Urothelium cell line (cell line): ENCODE data around the gene BCAP31.
"Not testable (repeated sequence)": the region's sequence is repeated elsewhere in the genome, so short reads cannot be mapped to it uniquely, and the experiment has no call there.

Experiments
- DNase-seq: peaks from one replicate; pipeline ENCODE4 v3.0.0; 2011; ENCODE audit warnings: low spot score, mixed read lengths
- FAIRE-seq: peaks from 2 replicates; lab custom pipeline; 2011; peaks lifted over from hg19 to GRCh38; lab: Jason Lieb, UNC

The BCAP31 gene

GRCh38 chrX:153736071-153736820, 12.1 kb upstream of the BCAP31 start:
- FAIRE-seq (no peak), DNase-seq (no peak)

DNA sequence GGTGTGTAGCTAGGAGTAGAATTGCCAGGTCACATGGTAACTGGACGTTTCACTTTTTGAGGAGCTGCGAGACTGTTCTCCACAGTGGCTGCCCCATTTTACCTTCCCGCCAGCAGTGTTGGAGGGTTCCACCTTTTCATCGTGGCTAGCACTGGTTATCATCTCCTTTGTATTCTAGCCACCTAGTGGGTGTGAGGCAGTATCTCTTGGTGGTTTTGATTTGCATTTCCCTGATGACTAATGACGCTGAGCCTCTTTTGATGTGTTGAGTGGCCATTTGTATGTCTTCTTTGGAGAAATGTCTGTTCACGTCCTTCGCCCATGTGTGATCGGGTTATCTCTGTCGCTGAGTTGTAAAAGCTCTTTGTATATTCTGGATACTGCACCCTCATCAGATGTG, 11.1 kb upstream of the BCAP31 start:
- FAIRE-seq: no peak
- no peak for DNase-seq

DNA sequence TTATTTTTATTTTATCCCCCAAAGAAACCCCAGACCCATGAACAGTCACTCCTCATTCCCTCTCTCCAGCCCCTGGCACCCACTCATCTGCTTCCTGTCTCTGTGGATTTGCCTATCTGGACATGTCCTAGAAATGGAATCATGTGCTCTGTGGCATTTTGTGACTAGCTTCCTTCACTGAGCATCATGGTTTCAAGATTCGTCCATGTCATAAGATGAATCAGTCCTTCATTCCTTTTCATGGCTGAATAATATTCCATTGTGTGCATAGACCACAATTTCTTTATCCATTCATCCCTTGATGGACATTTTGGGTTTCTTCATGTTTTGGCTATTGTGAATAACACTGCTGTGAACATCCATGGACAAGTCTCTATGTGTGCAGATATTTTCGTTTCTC, 10.7 kb upstream of the BCAP31 start:
- FAIRE-seq: no peak

DNA sequence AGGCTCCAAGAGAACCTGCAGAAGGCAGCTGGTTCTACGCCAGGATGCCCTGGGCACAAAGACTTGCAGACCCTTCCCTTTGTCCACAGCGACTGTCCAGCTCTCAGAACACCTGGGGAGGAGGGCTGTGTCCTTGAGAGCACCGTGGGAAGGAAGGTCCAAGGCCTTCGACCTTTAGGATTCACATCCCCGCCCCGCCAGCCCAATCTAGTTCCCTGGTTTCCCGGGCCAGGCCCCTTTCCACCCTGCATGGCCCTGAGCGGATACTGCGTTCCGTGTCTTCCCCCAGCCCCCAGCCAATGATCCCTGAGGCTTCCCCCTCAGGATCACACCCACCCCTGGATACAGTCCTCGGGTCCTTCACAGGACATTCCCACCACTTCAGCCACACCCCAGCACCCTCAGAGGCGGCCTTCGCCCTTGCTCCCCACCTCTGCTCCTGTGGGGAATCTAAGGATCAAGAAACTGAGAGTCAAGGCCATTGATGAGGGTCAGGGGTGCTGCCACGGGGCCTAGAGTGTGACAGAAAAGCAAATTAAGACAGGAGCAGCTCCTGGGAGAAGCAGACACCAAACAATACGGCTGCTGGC, 9.6 kb upstream of the BCAP31 start:
- DNase-seq (no peak), FAIRE-seq (no peak)

More for the DNA sequence above, 10.7 kb upstream of the BCAP31 start:
- no peak for DNase-seq

GRCh38 chrX:153732401-153732800, 8.2 kb upstream of the BCAP31 start:
- FAIRE-seq (no peak), DNase-seq (no peak)

DNA sequence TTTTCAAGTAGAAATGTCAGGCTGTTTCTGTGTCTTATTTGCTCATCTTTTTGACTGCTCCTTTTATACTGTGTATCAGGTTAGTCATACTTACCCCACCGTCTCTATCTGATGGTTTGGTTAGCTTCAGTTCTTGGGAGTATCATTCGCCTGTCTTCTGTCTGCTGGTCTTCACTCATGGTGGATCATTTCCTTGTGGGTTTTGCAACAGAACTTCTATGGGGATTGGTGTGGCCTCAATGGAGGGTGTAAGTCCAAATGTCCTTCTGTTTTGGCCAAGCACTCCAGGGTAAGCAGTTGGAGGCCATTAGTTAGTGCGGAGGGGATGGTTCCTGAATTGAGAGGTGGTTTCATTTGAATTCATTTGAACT, 7.6 kb upstream of the BCAP31 start:
- FAIRE-seq (no peak), DNase-seq (no peak)

GRCh38 chrX:153731117-153731844, 7.1 kb upstream of the BCAP31 start:
- DNase-seq: no peak
- no peak for FAIRE-seq

DNA sequence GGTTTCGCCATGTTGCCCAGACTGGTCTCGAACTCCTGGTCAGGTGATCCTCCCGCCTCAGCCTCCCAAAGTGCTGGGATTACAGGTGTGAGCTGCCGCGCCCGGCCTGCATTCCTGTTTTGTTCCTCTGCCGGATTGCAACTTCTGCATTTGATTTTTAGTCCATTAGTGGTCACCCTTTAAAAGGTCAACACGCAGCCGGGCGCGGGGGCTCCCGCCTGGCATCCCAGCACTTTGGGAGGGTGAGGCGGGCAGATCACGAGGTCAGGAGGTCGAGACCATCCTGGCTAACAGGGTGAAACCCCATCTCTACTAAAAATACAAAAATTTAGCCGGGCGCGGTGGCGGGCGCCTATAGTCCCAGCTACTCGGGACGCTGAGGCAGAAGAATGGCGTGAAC, 5.9 kb upstream of the BCAP31 start:
- not testable (repeated sequence) for DNase-seq, FAIRE-seq

DNA sequence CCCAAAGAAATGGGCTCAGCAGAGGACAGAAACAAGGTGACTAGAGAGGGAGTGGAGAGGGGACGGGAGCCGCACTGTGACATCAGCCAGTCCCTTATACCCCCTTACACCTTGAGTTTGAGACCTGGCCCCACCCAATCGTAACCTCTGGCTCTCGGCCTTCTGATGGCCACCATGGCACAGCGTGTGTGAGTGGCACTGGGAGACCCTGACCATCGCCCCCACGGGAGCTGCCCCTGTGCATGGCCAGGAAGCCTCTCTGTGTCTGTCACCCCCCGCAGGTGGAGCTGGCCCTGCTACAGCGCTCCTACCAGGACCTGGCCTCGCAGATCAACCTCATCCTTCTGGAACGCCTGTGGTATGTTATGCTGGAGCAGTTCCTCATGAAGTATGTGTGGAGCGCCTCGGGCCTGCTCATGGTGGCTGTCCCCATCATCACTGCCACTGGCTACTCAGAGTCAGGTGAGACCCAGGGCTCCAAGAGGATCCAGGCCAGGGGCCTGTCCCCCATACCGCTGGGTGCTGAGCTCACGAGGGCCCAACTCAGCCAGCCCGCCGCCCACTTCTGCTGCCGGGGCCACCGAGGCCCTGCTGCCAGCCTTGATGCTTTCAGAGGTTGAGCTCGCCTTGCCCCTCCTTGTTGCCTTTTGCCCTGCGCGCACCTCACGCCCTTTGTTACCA, 4.9 kb upstream of the BCAP31 start:
- FAIRE-seq (no peak), DNase-seq (no peak)

GRCh38 chrX:153728095-153728494, 3.9 kb upstream of the BCAP31 start:
- DNase-seq (no peak), FAIRE-seq (no peak)

GRCh38 chrX:153727123-153727931, 3.1 kb upstream of the BCAP31 start:
- no peak for FAIRE-seq
- no peak for DNase-seq

DNA sequence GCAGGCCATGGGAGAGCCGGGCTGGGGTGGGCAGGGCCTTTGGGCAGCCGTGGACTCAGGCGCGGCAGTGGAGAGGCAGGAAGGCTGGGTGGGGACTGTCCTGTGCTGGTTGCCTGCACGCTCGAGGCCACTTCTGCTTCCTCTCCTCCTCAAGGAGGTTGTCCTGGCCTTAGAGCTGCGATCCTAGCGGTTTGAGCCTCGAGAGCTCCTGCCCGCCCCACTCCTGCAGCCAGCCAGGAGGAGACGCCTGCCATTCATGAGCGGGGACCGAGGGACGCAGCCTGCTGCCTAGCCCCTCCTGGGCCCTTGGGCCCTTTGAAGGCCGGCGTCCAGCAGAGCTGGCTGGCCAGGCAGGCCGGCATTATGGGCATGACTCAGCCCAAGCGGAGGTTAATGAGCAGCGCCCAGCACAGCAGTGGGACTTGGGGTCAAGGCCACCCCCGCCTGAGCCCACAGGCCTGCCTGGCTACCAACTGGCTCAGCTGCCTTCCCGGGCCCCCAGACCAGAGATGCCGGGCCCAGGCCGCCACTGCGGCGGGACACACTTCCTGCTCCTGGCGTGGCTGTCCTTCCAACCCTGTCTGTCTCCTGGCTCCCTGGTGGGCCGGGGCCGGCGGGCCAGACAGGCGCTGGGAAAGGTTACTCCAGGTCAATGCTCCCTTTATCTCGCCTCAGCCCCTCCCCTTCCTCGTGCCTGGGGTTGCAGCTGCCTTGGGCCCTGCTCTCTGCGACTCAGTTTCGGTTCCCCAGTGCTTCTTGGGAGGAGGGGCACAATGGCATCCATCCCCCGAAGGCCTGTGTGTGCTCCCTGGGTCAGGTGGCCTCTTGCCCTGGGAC, 2.3 kb upstream of the BCAP31 start:
- no peak for FAIRE-seq
- DNase-seq: peak; percentile 38

GRCh38 chrX:153725832-153726285, 1.7 kb upstream of the BCAP31 start:
- no peak for DNase-seq
- FAIRE-seq: no peak

- FAIRE-seq (no peak), DNase-seq (peak; percentile 14)
These were observed 1.0 kb upstream of the BCAP31 start for GRCh38 chrX:153725039-153725831.

GRCh38 chrX:153723351-153724251, 586 bp downstream of the BCAP31 start:
- no peak for FAIRE-seq

GRCh38 chrX:153722704-153723350, 1.4 kb downstream of the BCAP31 start:
- no peak for FAIRE-seq
- DNase-seq: no peak

More at GRCh38 chrX:153723351-153724251, 586 bp downstream of the BCAP31 start:
- DNase-seq: peak; percentile 65

GRCh38 chrX:153719701-153720100, 4.5 kb downstream of the BCAP31 start:
- no peak for FAIRE-seq
- no peak for DNase-seq
